Lung (tissue), 12 donors: ENCODE results near the gene PHF13. TPM values are rescaled to one million over a fixed set of nuclear protein-coding genes. Genes with fewer than 3 reads are reported as not detected.
"Not testable (repeated sequence)": the region's sequence is repeated elsewhere in the genome, so short reads cannot be mapped to it uniquely, and the experiment has no call there.

Source experiments
- ATAC-seq: fragments of 200-7000 bp; cut with Tn5 transposase; one replicate; pipeline ENCODE4 v1.9.1; 2020; ENCODE audit warnings: moderate number of reproducible peaks; ENCODE audit not compliant: insufficient read depth, low FRiP score
- DNase-seq, 3 donors: peaks; one replicate each; pipeline ENCODE4 v3.0.0-alpha.2; 2013 to 2017
- H3K27ac ChIP-seq, 2 donors: one replicate each; pipeline ENCODE4 v1.5.1; 2013; ENCODE audit warnings: mild to moderate bottlenecking in 2 of 2, moderate library complexity in 2 of 2, control low read depth in 1 of 2, inconsistent platforms in 1 of 2, low read depth in 1 of 2, low read length in 1 of 2
- H3K27me3 ChIP-seq, 3 donors: one replicate each; pipeline ENCODE4 v1.5.1; 2013; ENCODE audit warnings: low read length in 2 of 3; ENCODE audit not compliant: control insufficient read depth in 3 of 3, insufficient read depth in 3 of 3
- H3K36me3 ChIP-seq, 4 donors: one replicate each; pipeline ENCODE4 v1.5.1; 2013; ENCODE audit warnings: low read length in 4 of 4, mild to moderate bottlenecking in 1 of 4, moderate library complexity in 1 of 4; ENCODE audit not compliant: control insufficient read depth in 4 of 4, insufficient read depth in 4 of 4
- H3K4me1 ChIP-seq, 5 donors: one replicate each; pipeline ENCODE4 v1.5.1; 2013; ENCODE audit warnings: low read length in 5 of 5, mild to moderate bottlenecking in 2 of 5, moderate library complexity in 1 of 5; ENCODE audit not compliant: control insufficient read depth in 5 of 5, insufficient read depth in 5 of 5
- H3K4me3 ChIP-seq: one replicate; pipeline ENCODE4 v1.5.1; 2013; ENCODE audit warnings: mild to moderate bottlenecking, control low read depth, moderate library complexity
- H3K9ac ChIP-seq, 2 donors: one replicate each; pipeline ENCODE4 v1.5.1; 2013; ENCODE audit warnings: low read length in 2 of 2, control low read depth in 1 of 2; ENCODE audit not compliant: insufficient read depth in 1 of 2
- H3K9me3 ChIP-seq, 4 donors: one replicate each; pipeline ENCODE4 v1.5.1; 2013; ENCODE audit warnings: low read length in 3 of 4, mild to moderate bottlenecking in 1 of 4, moderate library complexity in 1 of 4; ENCODE audit not compliant: control insufficient read depth in 4 of 4, insufficient read depth in 3 of 4
- CTCF ChIP-seq: IDR thresholded peaks from 2 replicates; pipeline ENCODE4 v1.5.1; 2012; ENCODE audit warnings: mild to moderate bottlenecking; ENCODE audit errors: control extremely low read depth, extremely low read depth
- WGBS, 2 donors: extraction: QIAGEN DNeasy Blood & Tissue Kit; methylation state at CpG; one replicate each; pipeline ENCODE4 v1.1.7; 2013; 5-methylcytosine and 5-hydroxymethylcytosine counted together
- polyA plus RNA-seq, 2 donors: library from polyadenylated mRNA; stranded (reverse); fragments of 200-250 nt; gene quantifications; one replicate each; pipeline ENCODE4 v1.2.1, GENCODE V29; 2013
- total RNA-seq, 2 donors: library from RNA; depleted of rRNA in 1 of 2; stranded (reverse); fragments of >200 nt in 1 of 2; gene quantifications; one replicate each; pipeline ENCODE4 v1.2.1, GENCODE V29; 2014 to 2021
- donor health status: control.
- donor health status: control.
- donor health status: Bipolar disorder and iron deficiency.
- donor health status: healthy.
- donor health status: DM: yes; HTN: yes; CAD: no.

PHF13 gene
- total and polyA plus RNA-seq, 4 donors: 5.4 to 20.6 (median 7.2) TPM

GRCh38 chr1:6638226-6638625 lies 24.7 kb downstream of the PHF13 start:
- 83 to 89% methylated on average over 18 of the region's 18 CpGs for WGBS, 2 donors
- no peak overlapping the region for H3K9ac ChIP-seq
- peaks cover 4 to 56% (median 38%) of the 10 kb centered on the region in 4 donors for H3K36me3 ChIP-seq
- no peak overlapping the region for H3K4me3 ChIP-seq
- DNase-seq (peak; percentile 69 to 89 (median 70)), ATAC-seq (no peak)
- H3K27me3 ChIP-seq: no peaks in the 10 kb centered on the region
- no peaks in the 10 kb centered on the region for H3K9me3 ChIP-seq
- no peak for TF ChIP-seq CTCF
- H3K27ac ChIP-seq: no peak overlapping the region
- H3K4me1 ChIP-seq: peaks cover 0 to 5% (median 0%) of the 10 kb centered on the region in 5 donors

GRCh38 chr1:6640867-6641266 lies 27.3 kb downstream of the PHF13 start:
- WGBS, 2 donors: 92 to 96% methylated on average over 3 of the region's 3 CpGs
- H3K9ac ChIP-seq, H3K27me3 ChIP-seq, H3K9me3 ChIP-seq, H3K4me1 ChIP-seq, ATAC-seq, DNase-seq, H3K27ac ChIP-seq, H3K4me3 ChIP-seq: not testable (repeated sequence)
- peaks cover 17 to 50% (median 40%) of the 10 kb centered on the region in 4 donors for H3K36me3 ChIP-seq

- H3K36me3 ChIP-seq: peaks cover 9 to 37% (median 17%) of the 10 kb centered on the region in 4 donors
- ATAC-seq (no peak), DNase-seq (no peak)
- 96 to 98% methylated on average over 7 of the region's 7 CpGs for WGBS, 2 donors
- H3K27me3 ChIP-seq: no peaks in the 10 kb centered on the region
- TF ChIP-seq CTCF: no peak
- no peak overlapping the region for H3K9ac ChIP-seq
- no peaks in the 10 kb centered on the region for H3K9me3 ChIP-seq
- H3K4me3 ChIP-seq: no peak overlapping the region
- no peaks in the 10 kb centered on the region for H3K4me1 ChIP-seq
- H3K27ac ChIP-seq: no peak overlapping the region
Measured at GRCh38 chr1:6645018-6645417, 31.5 kb downstream of the PHF13 start.

GRCh38 chr1:6646499-6647148 lies 33.1 kb downstream of the PHF13 start:
- H3K4me3 ChIP-seq: no peak overlapping the region
- TF ChIP-seq CTCF: peak; percentile 45
- peaks cover 9 to 42% (median 17%) of the 10 kb centered on the region in 4 donors for H3K36me3 ChIP-seq
- DNase-seq: peak; percentile 48 to 72 (median 69)
- H3K27ac ChIP-seq: no peak overlapping the region
- no peaks in the 10 kb centered on the region for H3K9me3 ChIP-seq
- WGBS, 2 donors: 60 to 64% methylated on average over 9 to 10 of the region's 10 CpGs
- ATAC-seq: no peak
- H3K27me3 ChIP-seq: no peaks in the 10 kb centered on the region
- H3K9ac ChIP-seq: no peak overlapping the region
- H3K4me1 ChIP-seq: no peaks in the 10 kb centered on the region
